Adrenal gland (tissue), 12 donors: Measurements from ENCODE around the gene PAPLN. TPM values are rescaled to one million over a fixed set of nuclear protein-coding genes. Genes with fewer than 3 reads are reported as not detected.

Experiments
- DNase-seq, 7 donors: peaks; one replicate each; pipeline ENCODE4 v3.0.0-alpha.2; 2019 to 2020
- H3K27ac ChIP-seq, 5 donors: fragments of 200-600 bp; sonication (generic) in 4 of 5; 1 replicate in 3 of 5; 2 replicates in 2 of 5; pipeline versions ENCODE4 v1.5.1 to v1.8.0; 2016 to 2020; ENCODE audit warnings: mild to moderate bottlenecking in 1 of 5
- H3K27me3 ChIP-seq: fragments of 200-600 bp; 2 replicates; pipeline ENCODE4 v1.8.0; 2021
- H3K36me3 ChIP-seq, 2 donors: fragments of 200-600 bp; replicated peaks in 1 of 2; 1 replicate in 1 of 2; 2 replicates in 1 of 2; pipeline versions ENCODE4 v1.5.1 to v1.8.0; 2018 to 2022
- H3K4me1 ChIP-seq, 2 donors: fragments of 200-600 bp; replicated peaks in 1 of 2; 1 replicate in 1 of 2; 2 replicates in 1 of 2; pipeline versions ENCODE4 v1.5.1 to v1.8.0; 2018 to 2021
- H3K4me3 ChIP-seq, 4 donors: fragments of 200-600 bp; sonication (generic) in 3 of 4; one replicate each; pipeline ENCODE4 v1.5.1; 2016 to 2018
- H3K9me3 ChIP-seq, 3 donors: fragments of 200-600 bp; sonication (generic) in 1 of 3; replicated peaks in 1 of 3; 1 replicate in 2 of 3; 2 replicates in 1 of 3; pipeline versions ENCODE4 v1.5.1 to v1.8.0; 2016 to 2021
- POLR2A ChIP-seq, 2 donors: fragments of 450-650 bp; IDR thresholded peaks; one replicate each; pipeline ENCODE4 v1.6.1; 2017; ENCODE audit warnings: antibody characterized with exemption in 2 of 2, mild to moderate bottlenecking in 2 of 2, moderate library complexity in 1 of 2
- WGBS, 4 donors: extraction: QIAGEN DNeasy Blood & Tissue Kit in 2 of 4; methylation state at CpG; one replicate each; pipeline versions ENCODE4 v1.1.5 to v1.1.7; 2013 to 2017; 5-methylcytosine and 5-hydroxymethylcytosine counted together
- intact Hi-C, 2 donors: fragments of 100-400 bp; cut with DNase I; formaldehyde crosslinking; loops; one replicate each; pipeline versions ENCODE4 v1.14.1 to v1.15.0; 2022 to 2023
- polyA plus RNA-seq, 3 donors: library from polyadenylated mRNA; stranded (reverse); fragments of 200-250 nt in 2 of 3; fragments of 350-450 nt in 1 of 3; fragmentation: Illumina TruSeq in 1 of 3; extraction: RNeasy Lipid Tissue Mini Kit (QIAGEN cat#74804) in 1 of 3; gene quantifications; one replicate each; pipeline ENCODE4 v1.2.3, GENCODE V29; 2013 to 2014
- total RNA-seq, 9 donors: library from RNA; depleted of rRNA in 4 of 9; stranded (reverse); fragments of >200 nt in 4 of 9; fragments of 120-200 nt in 1 of 9; fragmentation: NEBNext Ultra II Directional in 1 of 9; extraction: Animal tissue kit (Norgen Biotek cat#: 25700) in 1 of 9; gene quantifications; one replicate each; pipeline versions ENCODE4 v1.1.0 to v1.2.4, GENCODE V29; 2013 to 2023
- TF ChIP-seq, protein P1 (sequence below), 6 experiments: fragments of 450-650 bp in 4 of 6; fragments of 200-600 bp in 2 of 6; sonication (generic) in 1 of 6; IDR thresholded peaks; 1 replicate in 5 of 6; 2 replicates in 1 of 6; pipeline versions ENCODE4 v1.5.1 to v1.8.0; 2016 to 2021; ENCODE audit warnings: antibody characterized with exemption in 6 of 6, mild to moderate bottlenecking in 2 of 6, moderate library complexity in 1 of 6
- donor health status: healthy with polysubstance abuse.
- donor health status: Bipolar disorder and iron deficiency.
- donor health status: DM: yes; HTN: yes; CAD: no.
- donor health status: DM: no; HTN: no; CAD: no.
- donor health status: DM: no; HTN: no; CAD: no.
- donor health status: DM: yes; HTN: yes; CAD: no.

PAPLN gene
- total and polyA plus RNA-seq, 12 donors: 4.2 to 33.6 (median 12.5) TPM

DNA sequence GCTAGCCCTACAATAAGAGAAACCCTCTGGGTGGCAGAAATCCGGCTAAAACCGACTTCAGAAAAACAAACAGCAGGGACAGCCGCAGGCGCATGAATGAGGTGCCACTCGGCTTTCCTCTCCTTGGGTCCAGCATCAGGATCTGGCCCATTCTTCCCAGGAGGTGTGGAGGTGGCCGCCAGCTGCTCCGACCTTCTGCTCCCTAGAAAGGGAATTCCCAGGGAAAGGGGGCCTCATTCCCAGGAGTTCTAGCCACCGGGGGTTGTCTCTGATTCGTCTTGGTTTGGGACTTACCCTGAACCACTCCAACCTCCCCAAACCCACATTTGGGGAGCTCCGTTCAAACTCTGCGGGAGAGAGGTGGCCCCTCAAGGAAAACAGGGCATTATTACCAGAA lies 13.0 kb downstream of the PAPLN start:
- no peak overlapping the region for H3K27ac ChIP-seq
- TF ChIP-seq POLR2A (IDR thresholded peaks at IDR 0.05): no peak
- TF ChIP-seq, protein P1, sequence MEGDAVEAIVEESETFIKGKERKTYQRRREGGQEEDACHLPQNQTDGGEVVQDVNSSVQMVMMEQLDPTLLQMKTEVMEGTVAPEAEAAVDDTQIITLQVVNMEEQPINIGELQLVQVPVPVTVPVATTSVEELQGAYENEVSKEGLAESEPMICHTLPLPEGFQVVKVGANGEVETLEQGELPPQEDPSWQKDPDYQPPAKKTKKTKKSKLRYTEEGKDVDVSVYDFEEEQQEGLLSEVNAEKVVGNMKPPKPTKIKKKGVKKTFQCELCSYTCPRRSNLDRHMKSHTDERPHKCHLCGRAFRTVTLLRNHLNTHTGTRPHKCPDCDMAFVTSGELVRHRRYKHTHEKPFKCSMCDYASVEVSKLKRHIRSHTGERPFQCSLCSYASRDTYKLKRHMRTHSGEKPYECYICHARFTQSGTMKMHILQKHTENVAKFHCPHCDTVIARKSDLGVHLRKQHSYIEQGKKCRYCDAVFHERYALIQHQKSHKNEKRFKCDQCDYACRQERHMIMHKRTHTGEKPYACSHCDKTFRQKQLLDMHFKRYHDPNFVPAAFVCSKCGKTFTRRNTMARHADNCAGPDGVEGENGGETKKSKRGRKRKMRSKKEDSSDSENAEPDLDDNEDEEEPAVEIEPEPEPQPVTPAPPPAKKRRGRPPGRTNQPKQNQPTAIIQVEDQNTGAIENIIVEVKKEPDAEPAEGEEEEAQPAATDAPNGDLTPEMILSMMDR (IDR thresholded peaks at IDR 0.05): no peak
- intact Hi-C loops: no loop called here
- H3K36me3 ChIP-seq: no peaks in the 10 kb centered on the region
- H3K4me3 ChIP-seq: no peak overlapping the region
- peaks cover 0 to 3% of the 10 kb centered on the region in 2 donors for H3K4me1 ChIP-seq
- no peaks in the 10 kb centered on the region for H3K9me3 ChIP-seq
- no peaks in the 10 kb centered on the region for H3K27me3 ChIP-seq
- 86 to 91% (median 87%) methylated on average over 11 of the region's 11 CpGs for WGBS, 4 donors
- no peak for DNase-seq

DNA sequence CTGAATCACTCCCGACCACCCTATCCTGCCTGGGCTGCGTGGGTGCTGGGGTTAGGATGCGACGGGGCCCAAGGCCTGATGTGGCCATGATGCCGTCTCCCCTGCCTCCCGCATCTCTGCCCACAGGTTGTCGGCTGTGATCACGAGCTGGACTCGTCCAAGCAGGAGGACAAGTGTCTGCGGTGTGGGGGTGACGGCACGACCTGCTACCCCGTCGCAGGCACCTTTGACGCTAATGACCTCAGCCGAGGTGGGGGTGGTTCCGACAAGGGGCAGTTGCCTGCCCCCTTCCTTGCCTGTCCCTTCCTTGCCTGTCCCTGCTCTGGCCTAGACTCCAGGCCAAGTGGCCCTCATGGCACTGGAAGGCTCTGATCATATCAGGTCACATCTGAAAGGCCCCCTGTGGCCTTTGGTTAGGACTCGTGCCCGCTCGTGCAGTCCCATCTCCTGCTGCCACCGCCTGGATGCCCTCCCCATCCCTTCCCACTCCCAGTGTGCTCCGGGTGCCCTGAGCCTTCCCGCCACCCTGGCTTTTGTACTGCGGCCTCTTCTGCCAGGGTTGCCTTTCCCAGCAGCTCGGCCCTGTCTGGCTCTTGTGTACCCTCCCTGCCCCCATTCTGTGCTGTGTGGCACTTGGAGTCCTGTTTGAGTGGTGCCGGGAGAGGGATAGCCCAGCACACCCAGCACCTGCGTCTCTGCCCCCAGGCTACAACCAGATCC lies 13.6 kb downstream of the PAPLN start:
- WGBS, 4 donors: 87 to 94% (median 91%) methylated on average over 19 to 27 of the region's 27 CpGs
- no peak overlapping the region for H3K4me3 ChIP-seq
- H3K9me3 ChIP-seq: no peaks in the 10 kb centered on the region
- intact Hi-C loops: no loop called here
- TF ChIP-seq, protein P1 (IDR thresholded peaks at IDR 0.05): no peak
- TF ChIP-seq POLR2A (IDR thresholded peaks at IDR 0.05): no peak
- DNase-seq: no peak
- H3K36me3 ChIP-seq: no peaks in the 10 kb centered on the region
- H3K27ac ChIP-seq: no peak overlapping the region
- no peaks in the 10 kb centered on the region for H3K27me3 ChIP-seq
- H3K4me1 ChIP-seq: peaks cover 0 to under 1% of the 10 kb centered on the region in 2 donors

DNA sequence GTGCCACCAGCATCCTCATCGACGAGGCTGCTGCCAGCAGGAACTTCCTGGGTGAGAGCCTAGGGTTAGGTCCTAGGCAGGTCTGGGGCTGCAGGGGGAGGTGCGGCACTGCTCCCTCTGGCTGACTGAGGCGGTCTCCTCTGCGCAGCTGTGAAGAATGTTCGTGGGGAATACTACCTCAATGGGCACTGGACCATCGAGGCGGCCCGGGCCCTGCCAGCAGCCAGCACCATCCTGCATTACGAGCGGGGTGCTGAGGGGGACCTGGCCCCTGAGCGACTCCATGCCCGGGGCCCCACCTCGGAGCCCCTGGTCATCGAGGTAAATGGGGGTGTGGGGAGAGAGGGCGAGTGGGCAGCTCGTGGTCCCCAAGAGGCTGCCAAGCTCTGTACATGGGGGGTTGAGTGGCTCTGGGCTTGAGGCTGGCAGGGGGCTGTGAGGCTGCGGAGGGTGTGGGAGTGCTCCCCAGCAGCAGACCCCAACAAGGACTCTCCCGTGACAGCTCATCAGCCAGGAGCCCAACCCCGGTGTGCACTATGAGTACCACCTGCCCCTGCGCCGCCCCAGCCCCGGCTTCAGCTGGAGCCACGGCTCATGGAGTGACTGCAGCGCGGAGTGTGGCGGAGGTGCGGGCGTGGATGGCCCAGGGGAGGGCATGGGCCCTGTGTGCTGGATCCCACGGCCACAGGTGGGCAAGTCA lies 14.4 kb downstream of the PAPLN start:
- no peak for DNase-seq
- TF ChIP-seq, protein P1 (IDR thresholded peaks at IDR 0.05): no peak
- no peak for TF ChIP-seq POLR2A (IDR thresholded peaks at IDR 0.05)
- H3K27me3 ChIP-seq: no peaks in the 10 kb centered on the region
- H3K36me3 ChIP-seq: no peaks in the 10 kb centered on the region
- no peaks in the 10 kb centered on the region for H3K4me1 ChIP-seq
- H3K9me3 ChIP-seq: no peaks in the 10 kb centered on the region
- no peak overlapping the region for H3K27ac ChIP-seq
- H3K4me3 ChIP-seq: no peak overlapping the region
- 91 to 99% (median 94%) methylated on average over 11 to 30 of the region's 30 CpGs for WGBS, 4 donors
- intact Hi-C loops: no loop called here

DNA sequence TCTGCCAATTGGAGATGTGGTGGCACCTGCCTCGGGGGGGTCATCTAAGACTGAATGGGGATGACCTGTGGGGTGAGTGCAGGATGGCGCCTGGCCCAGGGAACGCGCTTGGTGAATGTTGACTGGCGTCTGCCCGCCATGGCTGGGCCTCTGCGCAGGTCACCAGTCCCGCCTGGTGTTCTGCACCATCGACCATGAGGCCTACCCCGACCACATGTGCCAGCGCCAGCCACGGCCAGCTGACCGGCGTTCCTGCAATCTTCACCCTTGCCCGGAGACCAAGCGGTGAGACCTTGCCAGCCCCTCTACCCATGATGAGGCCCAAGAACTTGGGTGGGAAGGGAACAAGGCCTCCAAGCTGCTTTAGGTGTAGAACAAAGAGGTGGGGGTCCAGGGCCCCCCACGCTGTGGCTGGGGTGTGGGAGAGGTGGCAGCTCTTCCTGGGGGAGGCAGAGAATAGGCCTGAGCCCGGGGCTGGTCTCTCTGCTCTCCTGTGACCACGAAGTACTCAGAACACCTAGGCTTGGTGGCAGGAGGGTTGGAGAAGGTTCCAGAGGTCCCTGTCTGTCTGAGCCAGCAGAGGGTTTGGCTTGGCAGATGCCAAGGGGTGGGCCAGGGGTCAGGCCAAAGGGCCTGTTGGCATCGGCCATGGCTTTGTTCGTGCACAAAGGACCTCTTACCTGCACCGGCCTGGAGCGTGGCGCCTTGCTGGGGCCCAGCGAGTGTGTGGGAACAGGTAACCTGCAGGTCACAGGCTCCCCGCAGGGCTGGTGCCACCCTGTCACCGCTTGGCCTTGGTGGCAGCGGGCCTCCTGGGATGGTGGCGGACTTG lies 15.4 kb downstream of the PAPLN start:
- intact Hi-C loops: no loop called here
- WGBS, 4 donors: 88 to 94% (median 92%) methylated on average over 9 to 29 of the region's 29 CpGs
- TF ChIP-seq, protein P1 (IDR thresholded peaks at IDR 0.05): no peak
- no peak for TF ChIP-seq POLR2A (IDR thresholded peaks at IDR 0.05)
- no peaks in the 10 kb centered on the region for H3K9me3 ChIP-seq
- H3K36me3 ChIP-seq: no peaks in the 10 kb centered on the region
- no peak overlapping the region for H3K4me3 ChIP-seq
- no peak for DNase-seq
- H3K4me1 ChIP-seq: no peaks in the 10 kb centered on the region
- no peak overlapping the region for H3K27ac ChIP-seq
- H3K27me3 ChIP-seq: no peaks in the 10 kb centered on the region
